Kidney (tissue), 14 donors: ENCODE results near the gene LRRFIP1. TPM values are rescaled to one million over a fixed set of nuclear protein-coding genes. Genes with fewer than 3 reads are reported as not detected.

Experiments used
- DNase-seq, 5 donors: peaks; one replicate each; pipeline ENCODE4 v3.0.0-alpha.2; 2013 to 2020
- FAIRE-seq: peaks from 2 replicates; lab custom pipeline; 2012; peaks lifted over from hg19 to GRCh38; lab: Jason Lieb, UNC
- H3K27ac ChIP-seq, 2 donors: one replicate each; pipeline ENCODE4 v1.7.0; 2013; ENCODE audit warnings: low read depth in 2 of 2, low read length in 2 of 2, inconsistent platforms in 1 of 2
- H3K27me3 ChIP-seq: one replicate; pipeline ENCODE4 v1.7.1; 2013; ENCODE audit warnings: low read length, inconsistent platforms; ENCODE audit not compliant: control insufficient read depth, insufficient read depth
- H3K36me3 ChIP-seq, 3 donors: one replicate each; pipeline versions ENCODE4 v1.7.0 to v1.7.1; 2013; ENCODE audit warnings: low read length in 3 of 3, control low read depth in 1 of 3, inconsistent platforms in 1 of 3; ENCODE audit not compliant: insufficient read depth in 3 of 3, control insufficient read depth in 2 of 3
- H3K4me1 ChIP-seq, 3 donors: one replicate each; pipeline versions ENCODE4 v1.7.0 to v1.7.1; 2013; ENCODE audit warnings: low read length in 3 of 3, inconsistent platforms in 1 of 3, low read depth in 1 of 3; ENCODE audit not compliant: control insufficient read depth in 2 of 3, insufficient read depth in 2 of 3
- H3K4me3 ChIP-seq, 3 donors: one replicate each; pipeline versions ENCODE4 v1.7.0 to v1.8.1; 2013; ENCODE audit warnings: low read length in 3 of 3, control low read depth in 1 of 3, inconsistent platforms in 1 of 3
- H3K9ac ChIP-seq, 3 donors: one replicate each; pipeline versions ENCODE4 v1.7.0 to v1.7.1; 2013; ENCODE audit warnings: low read length in 3 of 3, control low read depth in 1 of 3, inconsistent platforms in 1 of 3
- H3K9me3 ChIP-seq, 3 donors: one replicate each; pipeline versions ENCODE4 v1.7.0 to v1.7.1; 2013; ENCODE audit warnings: low read length in 3 of 3, control low read depth in 1 of 3, inconsistent platforms in 1 of 3; ENCODE audit not compliant: control insufficient read depth in 2 of 3, insufficient read depth in 1 of 3
- CTCF ChIP-seq: IDR thresholded peaks from 3 replicates; pipeline ENCODE4 v1.5.1; 2012; ENCODE audit warnings: mild to moderate bottlenecking, moderate library complexity, borderline replicate concordance; ENCODE audit not compliant: insufficient read depth; ENCODE audit errors: extremely low read depth
- intact Hi-C: fragments of 100-400 bp; cut with DNase I; formaldehyde crosslinking; loops from one replicate; pipeline ENCODE4 v1.11.1; 2022
- polyA plus RNA-seq: library from polyadenylated mRNA; stranded (reverse); fragments of 350-450 nt; fragmentation: Illumina TruSeq; extraction: RNeasy Lipid Tissue Mini Kit (QIAGEN cat#74804); gene quantifications from one replicate; pipeline ENCODE4 v1.2.3, GENCODE V29; 2014; ENCODE audit warnings: low read depth, low replicate concordance; ENCODE audit not compliant: insufficient read depth
- total RNA-seq: library from RNA; stranded (reverse); fragmentation: NEBNext Ultra II Directional; extraction: Animal tissue kit (Norgen Biotek cat#: 25700); gene quantifications from one replicate; pipeline ENCODE4 v1.2.1, GENCODE V29; 2021
- donor health status: control.
- donor health status: control.
- donor health status: control.
- donor health status: control.
- donor health status: control.
- donor health status: DM: yes; HTN: yes; CAD: no.
- donor health status: Normal renal cell carcinoma (clear cell type).

The LRRFIP1 gene
- total and polyA plus RNA-seq, 2 donors from 2014 or later = 39.1 to 204 TPM

GRCh38 chr2:237816531-237816930, 189.1 kb downstream of the LRRFIP1 start:
- Histone ChIP-seq H3K4me1 (no peaks in the 10 kb centered on the region), H3K9ac (no peak overlapping the region), H3K27ac (no peak overlapping the region), H3K9me3 (no peaks in the 10 kb centered on the region), H3K4me3 (no peak overlapping the region), H3K27me3 (no peaks in the 10 kb centered on the region), H3K36me3 (no peaks in the 10 kb centered on the region)
- no peak for TF ChIP-seq CTCF
- intact Hi-C loops = no loop called here
- FAIRE-seq = no peak
- no peak for DNase-seq

DNA sequence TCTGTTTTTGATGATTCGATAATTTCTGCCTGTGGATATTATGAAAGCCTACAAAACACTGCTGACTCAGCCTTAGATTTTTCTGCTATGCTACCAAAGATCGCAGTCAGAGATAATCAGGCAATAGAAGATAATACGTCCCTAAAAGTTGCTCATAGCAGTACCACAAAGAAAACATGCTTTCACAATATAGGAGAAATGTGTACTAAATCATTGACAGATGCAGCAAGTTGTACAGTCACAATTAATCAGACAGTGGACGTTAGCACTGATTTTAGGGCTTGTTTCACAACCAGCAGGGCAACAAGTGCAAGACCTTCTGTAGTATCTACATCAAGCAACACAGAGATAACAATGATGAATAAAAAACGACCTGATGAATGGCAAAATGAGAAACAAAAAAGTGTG, 190.7 kb downstream of the LRRFIP1 start:
- Histone ChIP-seq H3K4me3 (no peak overlapping the region), H3K9me3 (no peaks in the 10 kb centered on the region), H3K36me3 (no peaks in the 10 kb centered on the region), H3K27ac (no peak overlapping the region), H3K4me1 (no peaks in the 10 kb centered on the region), H3K27me3 (no peaks in the 10 kb centered on the region), H3K9ac (no peak overlapping the region)
- intact Hi-C loops = no loop called here
- DNase-seq (no peak), FAIRE-seq (no peak)
- TF ChIP-seq CTCF = no peak

DNA sequence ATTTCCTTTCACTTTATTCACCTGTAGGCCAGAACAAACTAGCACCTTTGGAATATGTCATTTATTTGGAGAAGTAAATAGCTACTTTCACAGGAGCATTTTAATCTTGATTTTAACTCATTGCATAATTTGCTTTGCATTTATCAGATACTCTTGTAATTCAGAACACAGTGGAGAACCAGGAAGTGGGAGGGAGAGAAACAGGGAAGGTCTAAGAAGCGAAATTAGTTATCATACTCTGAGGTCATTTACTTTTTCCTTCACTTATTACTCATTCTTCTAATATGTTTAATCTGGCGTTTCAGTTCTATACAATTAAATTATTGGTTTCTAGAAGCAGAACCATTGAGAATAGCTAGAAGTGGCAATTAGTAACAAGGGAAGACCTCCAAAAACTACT, 191.8 kb downstream of the LRRFIP1 start:
- DNase-seq (no peak), FAIRE-seq (no peak)
- H3K27me3 ChIP-seq = no peaks in the 10 kb centered on the region
- intact Hi-C loops = no loop called here
- no peak overlapping the region for H3K4me3 ChIP-seq
- no peak for TF ChIP-seq CTCF
- H3K9ac ChIP-seq = no peak overlapping the region
- H3K36me3 ChIP-seq = no peaks in the 10 kb centered on the region
- H3K9me3 ChIP-seq = no peaks in the 10 kb centered on the region
- no peak overlapping the region for H3K27ac ChIP-seq
- no peaks in the 10 kb centered on the region for H3K4me1 ChIP-seq

DNA sequence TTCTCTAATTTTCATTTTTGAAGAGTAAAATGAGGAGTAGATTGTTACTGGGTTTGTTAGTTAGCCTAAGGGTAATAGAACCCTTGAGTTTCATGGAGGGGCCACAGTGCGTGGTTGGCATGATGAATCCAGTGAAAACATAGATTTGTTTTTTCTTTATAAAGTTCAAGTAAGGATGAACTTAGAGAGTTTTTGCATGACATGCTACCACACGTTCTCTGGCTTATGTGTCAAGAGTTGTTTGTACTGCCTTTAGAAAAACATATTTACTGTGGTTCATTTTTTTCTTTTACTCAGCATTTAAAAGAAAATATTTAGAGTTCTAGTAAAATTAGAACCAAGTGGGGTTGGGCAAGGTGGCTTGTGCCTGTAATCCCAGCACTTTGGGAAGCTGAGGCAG, 193.0 kb downstream of the LRRFIP1 start:
- no peak overlapping the region for H3K4me3 ChIP-seq
- H3K4me1 ChIP-seq = no peaks in the 10 kb centered on the region
- no peak for TF ChIP-seq CTCF
- FAIRE-seq (no peak), DNase-seq (no peak)
- no peak overlapping the region for H3K27ac ChIP-seq
- no peaks in the 10 kb centered on the region for H3K36me3 ChIP-seq
- intact Hi-C loops = no loop called here
- no peak overlapping the region for H3K9ac ChIP-seq
- H3K27me3 ChIP-seq = no peaks in the 10 kb centered on the region
- no peaks in the 10 kb centered on the region for H3K9me3 ChIP-seq
